HCT116 (cell line): ENCODE measurements around the gene CXCL8. TPM values are rescaled to one million over a fixed set of nuclear protein-coding genes. Genes with fewer than 3 reads are reported as not detected.

ENCODE experiments used
- ATAC-seq: fragments of 200-7000 bp; cut with Tn5 transposase; 2 replicates; pipeline ENCODE4 v1.9.1; 2020; ENCODE audit warnings: mild to moderate bottlenecking, moderate library complexity
- BruUV-seq: library from RNA; stranded (reverse); fragments of 400-500 nt; replicated peaks from 2 replicates; lab custom pipeline; 2021; lab: Mats Ljungman, UMichigan
- CTCF ChIA-PET: fragments of 300-600 bp; sonication (Branson Sonifier 250); formaldehyde crosslinking; loops from one replicate; lab custom pipeline; 2021; ENCODE audit warnings: antibody characterized with exemption; lab: Charles Lee
- POLR2A ChIA-PET: fragments of 300-600, 350-600 bp; sonication (Branson Sonifier 250); formaldehyde crosslinking; loops from one replicate; lab custom pipeline; 2021; ENCODE audit warnings: antibody characterized with exemption; lab: Charles Lee
- RAD21 ChIA-PET, 2 experiments: fragments of 300-600 bp; sonication (Branson Sonifier 250); formaldehyde crosslinking; loops; one replicate each; lab custom pipeline; 2023; ENCODE audit warnings: low total read pairs in 2 of 2; ENCODE audit not compliant: uncharacterized antibody in 2 of 2, unreplicated experiment in 2 of 2, low non-redundant PET in 1 of 2; lab: Charles Lee
- DNase-seq: peaks from one replicate; pipeline ENCODE4 v3.0.0-alpha.2; 2010; ENCODE audit warnings: low read depth, low spot score
- H2AFZ ChIP-seq: fragments of 200-600 bp; shearing (Covaris generic), sonication (generic); 2 replicates; pipeline ENCODE4 v1.6.1; 2017; ENCODE audit warnings: low read depth, mixed run types, mixed read lengths, antibody characterized with exemption, low read length; ENCODE audit not compliant: poor library complexity, severe bottlenecking
- H3K27ac ChIP-seq: 2 replicates; pipeline ENCODE4 v1.5.1; 2012; ENCODE audit warnings: low read depth, low read length
- H3K27me3 ChIP-seq: fragments of 200-600 bp; sonication (generic); 2 replicates; pipeline ENCODE4 v1.6.1; 2016; ENCODE audit warnings: mixed run types, low read length, mixed read lengths; ENCODE audit not compliant: insufficient read depth
- H3K36me3 ChIP-seq, 2 experiments: fragments of 200-500 bp in 1 of 2; fragments of 200-600 bp in 1 of 2; sonication (Bioruptor generic) in 1 of 2; sonication (generic) in 1 of 2; 2 replicates each; pipeline versions ENCODE4 v1.5.1 to v1.6.1; 2014 to 2016; ENCODE audit warnings: low read length in 2 of 2, inconsistent platforms in 1 of 2, mixed read lengths in 1 of 2, mixed run types in 1 of 2; ENCODE audit not compliant: insufficient read depth in 2 of 2, control insufficient read depth in 1 of 2
- H3K4me1 ChIP-seq, 2 experiments: fragments of 200-600 bp in 1 of 2; sonication (generic) in 1 of 2; 2 replicates each; pipeline versions ENCODE4 v1.5.1 to v1.6.1; 2012 to 2017; ENCODE audit warnings: low read length in 2 of 2, inconsistent platforms in 1 of 2, mild to moderate bottlenecking in 1 of 2, mixed read lengths in 1 of 2, mixed run types in 1 of 2, moderate library complexity in 1 of 2; ENCODE audit not compliant: insufficient read depth in 2 of 2, control insufficient read depth in 1 of 2
- H3K4me2 ChIP-seq: fragments of 200-600 bp; sonication (generic); 2 replicates; pipeline ENCODE4 v1.6.1; 2017; ENCODE audit warnings: mixed run types, low read length, mixed read lengths
- H3K4me3 ChIP-seq, 2 experiments: fragments of 200-600 bp in 1 of 2; sonication (generic) in 1 of 2; replicated peaks in 1 of 2; 2 replicates each; pipeline ENCODE4 v1.5.1; 2011 to 2016; ENCODE audit warnings: low read length in 2 of 2, control low read depth in 1 of 2, low read depth in 1 of 2, mild to moderate bottlenecking in 1 of 2, mixed read lengths in 1 of 2, mixed run types in 1 of 2
- H3K79me2 ChIP-seq: fragments of 200-600 bp; sonication (generic); 2 replicates; pipeline ENCODE4 v1.6.1; 2017; ENCODE audit warnings: mild to moderate bottlenecking, mixed run types, low read length, moderate library complexity, mixed read lengths; ENCODE audit not compliant: insufficient read depth
- H3K9ac ChIP-seq: fragments of 200-600 bp; sonication (generic); 2 replicates; pipeline ENCODE4 v1.6.1; 2016; ENCODE audit warnings: low read length, mixed read lengths
- H3K9me2 ChIP-seq: fragments of 200-600 bp; sonication (generic), shearing (Covaris generic); 2 replicates; pipeline ENCODE4 v1.6.1; 2017; ENCODE audit warnings: mixed run types, mild to moderate bottlenecking, moderate library complexity; ENCODE audit not compliant: insufficient read depth
- H3K9me3 ChIP-seq, 2 experiments: fragments of 200-500 bp in 1 of 2; fragments of 200-600 bp in 1 of 2; sonication (Bioruptor generic) in 1 of 2; sonication (generic) in 1 of 2; 2 replicates each; pipeline ENCODE4 v1.6.1; 2014 to 2017; ENCODE audit warnings: low read length in 2 of 2, mixed read lengths in 2 of 2, inconsistent platforms in 1 of 2, low read depth in 1 of 2, mild to moderate bottlenecking in 1 of 2, mixed run types in 1 of 2, moderate library complexity in 1 of 2; ENCODE audit not compliant: control insufficient read depth in 1 of 2, insufficient read depth in 1 of 2
- H4K20me1 ChIP-seq: fragments of 200-600 bp; sonication (generic), shearing (Covaris generic); 2 replicates; pipeline ENCODE4 v1.6.1; 2017; ENCODE audit warnings: mixed run types, mild to moderate bottlenecking, moderate library complexity; ENCODE audit not compliant: insufficient read depth
- ATF3 ChIP-seq: IDR thresholded peaks from 2 replicates; pipeline ENCODE4 v1.6.1; 2012
- CBX3 ChIP-seq: IDR thresholded peaks from 2 replicates; pipeline ENCODE4 v1.6.1; 2012; ENCODE audit warnings: low read depth
- CEBPB ChIP-seq: IDR thresholded peaks from 2 replicates; pipeline ENCODE4 v1.6.1; 2012; ENCODE audit warnings: low read depth
- CTCF ChIP-seq, 3 experiments: fragments of 200-600 bp in 1 of 3; sonication (generic) in 1 of 3; IDR thresholded peaks in 2 of 3; conservative IDR thresholded peaks in 1 of 3; 2 replicates each; pipeline ENCODE4 v1.5.1; 2012 to 2017; ENCODE audit warnings: low read depth in 2 of 3, low read length in 2 of 3, antibody characterized with exemption in 1 of 3, borderline replicate concordance in 1 of 3, control low read depth in 1 of 3, mild to moderate bottlenecking in 1 of 3, mixed read lengths in 1 of 3, mixed run types in 1 of 3, moderate library complexity in 1 of 3; ENCODE audit not compliant: insufficient read depth in 1 of 3
- EGR1 ChIP-seq: IDR thresholded peaks from 2 replicates; pipeline ENCODE4 v1.6.1; 2012; ENCODE audit warnings: low read depth
- ELF1 ChIP-seq: IDR thresholded peaks from 2 replicates; pipeline ENCODE4 v1.6.1; 2012; ENCODE audit warnings: low read depth, borderline replicate concordance
- EZH2 ChIP-seq: fragments of 200-600 bp; sonication (generic); IDR thresholded peaks from 2 replicates; pipeline ENCODE4 v1.6.1; 2017; ENCODE audit warnings: antibody characterized with exemption, mixed run types
- EZH2phosphoT487 ChIP-seq: fragments of 200-600 bp; IDR thresholded peaks from 2 replicates; pipeline ENCODE4 v1.6.1; 2018; ENCODE audit warnings: antibody characterized with exemption, borderline replicate concordance
- JUND ChIP-seq: IDR thresholded peaks from 2 replicates; pipeline ENCODE4 v1.6.1; 2012
- MAX ChIP-seq: IDR thresholded peaks from 2 replicates; pipeline ENCODE4 v1.6.1; 2012
- POLR2A ChIP-seq: IDR thresholded peaks from 2 replicates; pipeline ENCODE4 v1.7.0; 2011; ENCODE audit warnings: borderline replicate concordance; ENCODE audit not compliant: insufficient read depth, insufficient read length; ENCODE audit errors: extremely low read depth
- POLR2AphosphoS5 ChIP-seq: IDR thresholded peaks from 2 replicates; pipeline ENCODE4 v1.6.1; 2011; ENCODE audit warnings: mild to moderate bottlenecking, low read depth, low read length, moderate library complexity
- RAD21 ChIP-seq: IDR thresholded peaks from 2 replicates; pipeline ENCODE4 v1.6.1; 2012; ENCODE audit warnings: low read depth, mild to moderate bottlenecking
- REST ChIP-seq: IDR thresholded peaks from 2 replicates; pipeline ENCODE4 v1.6.1; 2012; ENCODE audit warnings: low read depth
- SIN3A ChIP-seq: IDR thresholded peaks from 2 replicates; pipeline ENCODE4 v1.6.1; 2012; ENCODE audit warnings: low read depth
- SRF ChIP-seq: IDR thresholded peaks from 2 replicates; pipeline ENCODE4 v1.6.1; 2012; ENCODE audit warnings: low read depth
- YY1 ChIP-seq: IDR thresholded peaks from 2 replicates; pipeline ENCODE4 v1.6.1; 2011; ENCODE audit warnings: low read length, low read depth, moderate library complexity, mild to moderate bottlenecking; ENCODE audit not compliant: insufficient replicate concordance; ENCODE audit errors: extremely low read depth
- ZBTB33 ChIP-seq: IDR thresholded peaks from 2 replicates; pipeline ENCODE4 v1.6.1; 2011; ENCODE audit warnings: mild to moderate bottlenecking, low read length, moderate library complexity; ENCODE audit not compliant: insufficient replicate concordance; ENCODE audit errors: extremely low read depth
- ZFX ChIP-seq: fragments of 450-650 bp; IDR thresholded peaks from 2 replicates; pipeline ENCODE4 v1.6.1; 2017
- ZNF274 ChIP-seq: fragments of 200-500 bp; sonication (Bioruptor generic); IDR thresholded peaks from 2 replicates; pipeline ENCODE4 v1.6.1; 2014; ENCODE audit warnings: mild to moderate bottlenecking, low read depth, low read length, inconsistent platforms
- intact Hi-C: fragments of 100-400 bp; cut with micrococcal nuclease; formaldehyde crosslinking; loops from 2 replicates; pipeline ENCODE4 v1.10.0; 2022
- total RNA-seq: library from RNA; stranded (reverse); gene quantifications from one replicate; pipeline ENCODE4 v1.2.1, GENCODE V29; 2021; ENCODE audit not compliant: unreplicated experiment

Gene CXCL8
- total RNA-seq, 1 experiment from 2014 or later: 1.8 TPM

DNA sequence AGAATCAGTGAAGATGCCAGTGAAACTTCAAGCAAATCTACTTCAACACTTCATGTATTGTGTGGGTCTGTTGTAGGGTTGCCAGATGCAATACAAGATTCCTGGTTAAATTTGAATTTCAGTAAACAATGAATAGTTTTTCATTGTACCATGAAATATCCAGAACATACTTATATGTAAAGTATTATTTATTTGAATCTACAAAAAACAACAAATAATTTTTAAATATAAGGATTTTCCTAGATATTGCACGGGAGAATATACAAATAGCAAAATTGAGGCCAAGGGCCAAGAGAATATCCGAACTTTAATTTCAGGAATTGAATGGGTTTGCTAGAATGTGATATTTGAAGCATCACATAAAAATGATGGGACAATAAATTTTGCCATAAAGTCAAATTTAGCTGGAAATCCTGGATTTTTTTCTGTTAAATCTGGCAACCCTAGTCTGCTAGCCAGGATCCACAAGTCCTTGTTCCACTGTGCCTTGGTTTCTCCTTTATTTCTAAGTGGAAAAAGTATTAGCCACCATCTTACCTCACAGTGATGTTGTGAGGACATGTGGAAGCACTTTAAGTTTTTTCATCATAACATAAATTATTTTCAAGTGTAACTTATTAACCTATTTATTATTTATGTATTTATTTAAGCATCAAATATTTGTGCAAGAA is 2.3 kb downstream of the CXCL8 start:
- Histone ChIP-seq H3K27ac (no peak overlapping the region), H3K9me2 (peaks cover 2% of the 10 kb centered on the region; the same call in 1 of the 2 replicates), H3K9me3 (no peaks in the 10 kb centered on the region), H3K4me1 (peaks cover 13 to 18% of the 10 kb centered on the region in 2 experiments; a peak in 3 of 4 replicates), H3K27me3 (no peaks in the 10 kb centered on the region), H3K4me2 (no peak overlapping the region), H3K4me3 (no peak overlapping the region), H3K79me2 (no peaks in the 10 kb centered on the region), H3K36me3 (no peaks in the 10 kb centered on the region), H4K20me1 (no peaks in the 10 kb centered on the region), H3K9ac (no peak overlapping the region), H2AFZ (no peak overlapping the region)
- TF ChIP-seq ATF3 (no peak), POLR2AphosphoS5 (no peak), POLR2A (no peak), JUND (no peak), CEBPB (no peak), RAD21 (no peak), YY1 (no peak), EZH2 (no peak), SIN3A (no peak), REST (no peak), MAX (no peak), ZFX (no peak), EGR1 (no peak), ZBTB33 (no peak), ZNF274 (no peak), CBX3 (no peak), SRF (no peak), CTCF (IDR thresholded peaks at IDR 0.05 in 2 of 3, conservative IDR thresholded peaks at IDR 0.05 in 1 of 3; ENCODE audit: borderline replicate concordance in 1 of 3, insufficient read depth in 1 of 3, low read depth in 2 of 3, low read length in 2 of 3) (no peak), EZH2phosphoT487 (no peak), ELF1 (no peak)
- ChIA-PET POLR2A (no interaction called here), CTCF (interaction anchor here (1.4 kb wide), 1 partner anchor 122 kb away, joined by 5 read pairs; no protein-coding TSS in a partner anchor), RAD21 (no interaction called here)
- no TSS peak for BruUV-seq
- ATAC-seq: no peak
- DNase-seq: no peak
- intact Hi-C loops: no loop called here
